BLaER1 treated with 17β-estradiol and CSF1 and Interleukin-3, amounts not matched to agents 10 nM and 100 nM (cell line): ENCODE measurements around the gene POU3F1.

ENCODE experiments used
- H3K27ac ChIP-seq, 11 experiments: shearing (Covaris generic); formaldehyde crosslinking; 2 replicates each; pipeline ENCODE4 v1.8.1; 2022
- H3K27me3 ChIP-seq, 11 experiments: shearing (Covaris generic); formaldehyde crosslinking; 2 replicates each; pipeline ENCODE4 v1.8.1; 2022
- H3K36me3 ChIP-seq, 11 experiments: shearing (Covaris generic); formaldehyde crosslinking; 2 replicates each; pipeline ENCODE4 v1.8.1; 2022
- H3K4me1 ChIP-seq, 10 experiments: shearing (Covaris generic); formaldehyde crosslinking; 2 replicates each; pipeline ENCODE4 v1.8.1; 2022
- H3K4me2 ChIP-seq, 11 experiments: shearing (Covaris generic); formaldehyde crosslinking; 2 replicates each; pipeline ENCODE4 v1.8.1; 2022
- H3K4me3 ChIP-seq, 10 experiments: shearing (Covaris generic); formaldehyde crosslinking; 2 replicates each; pipeline ENCODE4 v1.8.1; 2022
- H3K9ac ChIP-seq, 11 experiments: shearing (Covaris generic); formaldehyde crosslinking; 2 replicates each; pipeline ENCODE4 v1.8.1; 2022
- H3K9me3 ChIP-seq, 11 experiments: shearing (Covaris generic); formaldehyde crosslinking; replicated peaks in 1 of 11; 2 replicates each; pipeline ENCODE4 v1.8.1; 2022
- H4K20me1 ChIP-seq, 11 experiments: shearing (Covaris generic); formaldehyde crosslinking; 2 replicates each; pipeline ENCODE4 v1.8.1; 2022
- Cebpa-rat ChIP-seq, 11 experiments: shearing (Covaris generic); IDR thresholded peaks; 2 replicates each; pipeline ENCODE4 v1.8.1; 2022

The POU3F1 gene

DNA sequence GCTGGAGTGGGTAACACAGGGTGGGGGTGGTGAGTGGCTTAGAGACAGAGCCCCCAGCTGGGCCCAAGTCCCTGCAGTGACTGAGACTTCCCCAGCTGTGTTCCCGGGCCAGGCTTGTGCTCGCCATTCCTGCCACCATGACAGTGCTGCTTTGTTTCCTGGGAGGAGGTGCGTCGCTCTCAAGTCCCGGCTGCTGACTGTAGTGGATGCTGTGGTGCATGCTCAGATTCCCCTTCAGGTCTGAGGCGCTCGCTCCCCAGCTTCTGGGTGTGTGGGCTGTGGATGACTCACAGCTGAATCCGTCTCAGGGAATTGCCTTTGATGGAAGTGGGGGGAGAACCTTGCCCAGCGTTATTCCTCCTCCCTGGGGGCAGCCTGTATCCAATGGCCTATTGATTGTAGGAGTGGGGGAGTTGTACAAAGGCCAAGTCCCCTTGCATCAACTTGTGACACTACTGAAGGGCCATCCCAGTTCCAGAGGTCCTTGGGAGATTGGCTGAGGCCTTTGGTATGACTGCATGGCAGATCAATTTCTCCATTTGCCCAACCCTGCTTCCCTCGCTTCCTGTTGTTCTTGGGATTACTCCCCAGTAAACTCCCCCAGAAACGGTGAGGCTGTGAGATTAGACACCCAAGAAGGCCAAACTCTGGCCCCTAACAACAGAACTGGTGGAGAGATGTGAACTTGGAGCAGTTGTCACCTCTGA lies 17.8 kb upstream of the POU3F1 start:
- H3K4me3 ChIP-seq = no peak overlapping the region
- no peak for TF ChIP-seq Cebpa-rat (IDR thresholded peaks at IDR 0.05)
- no peak overlapping the region for H3K27ac ChIP-seq
- no peaks in the 10 kb centered on the region for H4K20me1 ChIP-seq
- H3K36me3 ChIP-seq = no peaks in the 10 kb centered on the region
- H3K9ac ChIP-seq = no peak overlapping the region
- H3K4me1 ChIP-seq = peaks cover 27 to 39% (median 31%) of the 10 kb centered on the region in 10 experiments
- no peaks in the 10 kb centered on the region for H3K27me3 ChIP-seq
- peak overlapping the region in 3 of 11 experiments; percentile 7 to 59 (median 8); a peak in 2 of 22 replicates for H3K4me2 ChIP-seq
- H3K9me3 ChIP-seq = no peaks in the 10 kb centered on the region

DNA sequence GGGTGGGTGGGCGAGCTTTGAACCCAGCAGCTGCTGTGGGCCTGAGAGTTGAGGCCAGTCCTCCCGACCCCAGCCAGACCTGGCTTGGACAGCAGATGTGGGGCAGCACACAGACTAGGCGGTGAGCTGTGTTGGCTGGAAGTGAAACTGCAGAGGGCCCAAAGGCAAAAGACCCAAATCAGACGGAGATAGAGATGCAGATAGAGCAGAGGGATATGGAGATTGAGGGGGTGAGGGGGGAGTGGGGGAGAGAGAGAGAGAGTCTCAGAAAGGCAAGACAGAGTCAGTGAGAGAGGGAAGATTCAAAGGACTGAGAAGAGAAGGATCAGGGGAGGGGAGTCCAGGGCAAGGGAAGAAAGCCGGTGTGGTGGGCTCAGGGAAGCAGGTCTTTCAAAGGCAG lies 17.0 kb upstream of the POU3F1 start:
- peaks cover 24 to 37% (median 28%) of the 10 kb centered on the region in 10 experiments for H3K4me1 ChIP-seq
- H3K4me3 ChIP-seq = no peak overlapping the region
- no peak for TF ChIP-seq Cebpa-rat (IDR thresholded peaks at IDR 0.05)
- H3K27me3 ChIP-seq = no peaks in the 10 kb centered on the region
- H3K36me3 ChIP-seq = no peaks in the 10 kb centered on the region
- no peak overlapping the region for H3K9ac ChIP-seq
- H3K27ac ChIP-seq = no peak overlapping the region
- H3K4me2 ChIP-seq = peak overlapping the region in 3 of 11 experiments; percentile 7 to 59 (median 8); a peak in 2 of 22 replicates
- no peaks in the 10 kb centered on the region for H4K20me1 ChIP-seq
- H3K9me3 ChIP-seq = no peaks in the 10 kb centered on the region

DNA sequence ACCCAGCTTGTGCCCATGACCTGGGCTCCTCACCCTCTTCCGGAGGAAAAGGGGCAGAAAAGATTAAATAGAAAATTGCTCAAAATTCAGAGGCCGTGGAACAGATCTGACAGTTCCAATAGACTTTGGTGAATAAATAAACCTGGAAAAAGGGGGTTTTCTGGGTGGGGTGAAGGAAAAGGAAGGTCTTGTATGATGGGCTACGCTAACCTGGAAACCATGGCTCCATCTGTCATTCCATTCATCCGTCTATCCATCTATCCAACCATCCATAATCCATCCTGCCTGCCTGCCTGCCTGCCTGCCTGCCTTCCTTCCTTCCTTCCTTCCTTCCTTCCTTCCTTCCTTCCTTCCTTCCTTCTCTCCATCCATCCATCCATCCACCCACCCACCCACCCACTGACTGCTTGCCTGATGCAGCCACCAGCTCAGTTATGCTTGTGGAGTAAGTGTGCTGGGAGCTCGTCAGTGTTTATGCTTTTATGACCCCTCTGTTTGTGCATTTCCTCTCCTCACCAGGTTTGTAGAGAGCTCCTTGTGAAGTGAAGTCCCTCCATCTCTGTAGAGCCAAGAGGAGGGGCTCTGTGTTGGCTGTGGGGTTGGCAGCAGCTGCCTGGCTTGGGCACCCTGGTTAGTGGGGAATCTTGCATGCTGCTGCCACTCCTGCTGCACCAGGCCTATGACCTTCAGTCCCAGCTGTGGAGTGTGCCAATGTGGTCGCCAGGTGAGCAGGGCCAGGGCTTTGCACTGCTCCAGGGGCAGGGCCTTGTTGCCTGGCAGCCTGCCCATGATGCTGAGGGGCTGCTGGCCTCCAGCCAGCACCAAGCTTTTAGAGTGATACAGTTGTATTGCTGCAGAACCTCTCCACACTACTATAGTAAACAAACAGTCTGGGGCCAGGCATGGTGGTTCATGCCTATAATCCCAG lies 16.0 kb upstream of the POU3F1 start:
- Histone ChIP-seq H3K4me1 (peaks cover 15 to 28% (median 18%) of the 10 kb centered on the region in 10 experiments), H3K36me3 (no peaks in the 10 kb centered on the region), H4K20me1 (no peaks in the 10 kb centered on the region), H3K4me2 (peak overlapping the region; percentile 28 to 68 (median 56); a peak in 20 of 22 replicates), H3K9me3 (no peaks in the 10 kb centered on the region), H3K27ac (0 out of 22 replicates have a peak overlapping the region, but pooled peaks of 1 of the 11 experiments have one; percentile 8), H3K27me3 (no peaks in the 10 kb centered on the region), H3K4me3 (no peak overlapping the region), H3K9ac (peak overlapping the region in 1 of 11 experiments; percentile 8; a peak in 2 of 22 replicates)
- TF ChIP-seq Cebpa-rat (IDR thresholded peaks at IDR 0.05) = no peak

DNA sequence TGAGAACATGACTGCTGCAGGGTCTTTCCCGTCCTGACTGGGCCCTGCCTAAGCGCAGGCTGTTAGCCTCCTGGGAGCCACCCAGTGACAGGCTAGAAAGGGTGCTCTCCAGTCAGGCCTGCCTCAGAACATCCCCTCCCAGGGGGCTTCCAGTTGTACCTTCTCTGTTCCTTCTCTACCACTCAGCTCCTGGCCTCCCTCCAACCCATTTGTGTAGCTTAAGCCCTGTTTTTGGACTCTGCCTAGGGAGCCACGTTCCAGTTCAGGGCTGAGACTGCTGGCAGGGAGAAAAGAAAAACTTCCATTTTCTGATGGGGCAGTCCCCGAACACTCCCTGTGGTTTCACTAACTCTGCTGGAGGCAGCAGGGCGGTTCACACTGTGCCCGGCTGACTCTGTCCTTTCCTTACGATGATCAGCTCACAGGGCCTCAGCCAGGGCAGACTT lies 15.3 kb upstream of the POU3F1 start:
- no peak overlapping the region for H3K4me3 ChIP-seq
- peaks cover 14 to 28% (median 15%) of the 10 kb centered on the region in 10 experiments for H3K4me1 ChIP-seq
- peak overlapping the region in 1 of 11 experiments; percentile 8; a peak in 3 of 22 replicates for H3K9ac ChIP-seq
- H4K20me1 ChIP-seq = no peaks in the 10 kb centered on the region
- no peak for TF ChIP-seq Cebpa-rat (IDR thresholded peaks at IDR 0.05)
- peak overlapping the region in 1 of 11 experiments; percentile 8; a peak in 1 of 22 replicates for H3K27ac ChIP-seq
- H3K4me2 ChIP-seq = peak overlapping the region; percentile 22 to 68 (median 56); a peak in 20 of 22 replicates
- H3K27me3 ChIP-seq = no peaks in the 10 kb centered on the region
- no peaks in the 10 kb centered on the region for H3K9me3 ChIP-seq
- H3K36me3 ChIP-seq = no peaks in the 10 kb centered on the region

DNA sequence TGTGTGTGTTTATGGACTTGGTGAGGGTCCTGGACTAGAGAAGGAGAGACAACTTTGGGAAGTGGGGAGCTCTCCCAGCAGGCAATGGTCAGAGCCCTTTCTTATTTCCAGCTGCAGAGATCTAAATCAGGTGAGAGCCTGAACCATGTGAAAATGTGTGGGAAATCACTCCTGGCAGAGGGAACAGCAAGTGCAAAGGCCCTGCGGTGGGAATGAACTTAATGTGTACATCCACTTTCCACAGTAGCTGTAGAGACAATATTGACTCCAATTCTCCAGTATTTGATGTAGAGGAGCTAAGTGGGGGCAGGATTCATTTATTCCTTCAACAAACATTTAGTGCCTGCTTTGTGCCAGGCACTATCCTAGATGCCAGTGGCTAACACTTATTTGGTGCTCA lies 14.7 kb upstream of the POU3F1 start:
- peaks cover 14 to 28% (median 15%) of the 10 kb centered on the region in 10 experiments for H3K4me1 ChIP-seq
- TF ChIP-seq Cebpa-rat (IDR thresholded peaks at IDR 0.05) = no peak
- no peak overlapping the region for H3K27ac ChIP-seq
- no peaks in the 10 kb centered on the region for H3K36me3 ChIP-seq
- no peak overlapping the region for H3K4me3 ChIP-seq
- H3K9ac ChIP-seq = no peak overlapping the region
- peak overlapping the region in 3 of 11 experiments; percentile 48 to 68 (median 62); a peak in 4 of 22 replicates for H3K4me2 ChIP-seq
- no peaks in the 10 kb centered on the region for H3K27me3 ChIP-seq
- H4K20me1 ChIP-seq = no peaks in the 10 kb centered on the region
- H3K9me3 ChIP-seq = no peaks in the 10 kb centered on the region

DNA sequence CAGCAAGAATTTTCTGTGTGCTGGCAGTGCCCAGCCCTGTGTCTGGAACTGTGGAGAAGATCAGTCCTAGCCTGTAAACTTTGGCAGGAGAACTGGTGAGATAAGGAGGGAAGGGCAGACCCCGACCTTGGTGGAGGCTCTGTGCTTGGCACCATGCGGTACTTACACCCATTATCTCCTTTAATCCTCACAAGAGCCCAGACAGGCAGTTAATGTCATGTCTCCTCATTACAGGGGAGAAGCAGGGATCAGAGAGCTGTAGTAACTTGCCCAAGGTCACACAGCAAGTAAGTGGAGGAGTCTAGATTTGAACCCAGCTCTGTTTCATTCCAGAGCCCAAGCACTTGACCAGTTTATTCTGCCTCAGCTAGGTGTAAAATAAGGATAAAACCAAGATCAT lies 13.9 kb upstream of the POU3F1 start:
- Histone ChIP-seq H3K4me2 (no peak overlapping the region), H3K9me3 (no peaks in the 10 kb centered on the region), H3K36me3 (no peaks in the 10 kb centered on the region), H3K27ac (no peak overlapping the region), H3K4me1 (peaks cover 14 to 28% (median 15%) of the 10 kb centered on the region in 10 experiments), H3K27me3 (no peaks in the 10 kb centered on the region), H4K20me1 (no peaks in the 10 kb centered on the region), H3K4me3 (no peak overlapping the region), H3K9ac (no peak overlapping the region)
- TF ChIP-seq Cebpa-rat (IDR thresholded peaks at IDR 0.05) = no peak

DNA sequence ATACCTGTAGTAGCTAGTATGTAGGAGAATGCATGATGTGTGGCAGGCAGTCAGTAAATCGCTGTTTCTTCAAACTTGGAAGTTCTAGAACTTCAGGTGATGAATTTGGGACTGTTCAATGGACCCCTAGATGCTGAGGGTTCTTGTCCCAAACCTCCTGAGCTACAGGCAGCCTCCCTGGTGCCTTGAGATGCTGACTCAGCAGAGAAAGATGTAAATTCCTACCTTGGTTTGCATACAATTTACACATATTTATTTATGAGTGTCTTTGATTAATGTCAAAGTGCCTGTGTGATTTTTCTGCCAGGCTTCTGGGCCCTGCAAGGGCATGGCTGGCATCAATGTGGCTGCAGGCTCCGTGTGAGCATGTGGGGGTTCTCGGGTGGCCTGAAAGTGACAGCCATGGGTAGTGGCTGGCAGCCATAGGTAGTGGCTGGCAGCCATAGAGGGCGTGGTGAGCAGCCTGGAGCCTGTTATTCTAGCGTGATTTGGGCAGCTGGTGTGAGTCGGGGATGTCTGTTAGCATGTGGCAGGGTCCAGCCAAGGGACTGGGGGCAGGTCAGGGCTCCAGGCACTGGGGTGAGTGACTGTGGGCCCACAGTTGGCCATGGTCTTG lies 13.2 kb upstream of the POU3F1 start:
- Histone ChIP-seq H3K9me3 (no peaks in the 10 kb centered on the region), H4K20me1 (no peaks in the 10 kb centered on the region), H3K4me1 (peaks cover 14 to 28% (median 15%) of the 10 kb centered on the region in 10 experiments), H3K4me3 (no peak overlapping the region), H3K27ac (no peak overlapping the region), H3K27me3 (no peaks in the 10 kb centered on the region), H3K9ac (no peak overlapping the region), H3K4me2 (no peak overlapping the region; a peak in 1 of 22 replicates), H3K36me3 (no peaks in the 10 kb centered on the region)
- no peak for TF ChIP-seq Cebpa-rat (IDR thresholded peaks at IDR 0.05)

DNA sequence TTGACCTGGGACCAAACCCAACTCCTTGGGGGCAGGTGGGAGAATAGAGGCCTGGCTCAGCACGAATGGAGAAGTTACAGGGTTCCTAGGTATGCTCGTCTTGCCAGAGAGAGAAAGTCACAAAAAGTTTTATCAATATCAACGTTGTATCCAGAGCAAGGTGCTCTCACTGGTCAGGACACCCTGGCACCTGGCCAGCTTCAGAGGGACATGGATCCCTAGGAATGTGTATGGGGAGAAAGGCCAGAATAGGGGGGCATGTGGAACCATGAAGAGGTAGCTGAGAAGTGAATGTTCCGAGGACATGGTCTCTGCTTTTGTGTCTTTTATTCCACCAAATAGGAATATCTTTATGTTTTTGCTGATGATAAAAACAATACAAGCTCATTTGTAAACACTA lies 9.4 kb upstream of the POU3F1 start:
- no peaks in the 10 kb centered on the region for H3K36me3 ChIP-seq
- no peaks in the 10 kb centered on the region for H3K9me3 ChIP-seq
- H3K9ac ChIP-seq = no peak overlapping the region
- H3K4me2 ChIP-seq = no peak overlapping the region
- peaks cover 10 to 26% (median 20%) of the 10 kb centered on the region in 10 experiments for H3K4me1 ChIP-seq
- H4K20me1 ChIP-seq = no peaks in the 10 kb centered on the region; a peak in 1 of 22 replicates
- H3K27ac ChIP-seq = no peak overlapping the region
- H3K4me3 ChIP-seq = no peak overlapping the region
- no peak for TF ChIP-seq Cebpa-rat (IDR thresholded peaks at IDR 0.05)
- no peaks in the 10 kb centered on the region for H3K27me3 ChIP-seq

DNA sequence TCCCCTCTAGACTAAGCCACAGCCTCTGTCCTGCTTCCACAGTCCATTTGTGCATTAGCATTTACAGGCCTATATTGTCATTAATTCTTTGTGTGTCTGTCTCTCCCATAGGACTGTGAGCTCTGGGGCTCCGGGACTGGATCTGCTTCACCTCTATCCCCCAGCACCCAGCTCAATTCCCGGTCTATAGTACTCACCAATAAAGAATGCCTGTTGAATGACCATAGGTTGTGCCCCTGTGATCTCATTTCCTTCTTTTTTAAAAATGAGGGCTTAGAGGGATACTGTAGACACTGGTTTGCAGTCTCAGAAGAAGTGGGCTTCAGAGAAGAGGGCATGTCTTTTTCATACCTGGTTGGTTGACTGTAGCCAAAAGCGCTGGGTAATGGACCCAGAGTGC lies 8.8 kb upstream of the POU3F1 start:
- Histone ChIP-seq H3K4me1 (peaks cover 10 to 30% (median 20%) of the 10 kb centered on the region in 10 experiments), H3K9me3 (no peaks in the 10 kb centered on the region), H3K4me2 (no peak overlapping the region), H3K27me3 (no peaks in the 10 kb centered on the region), H4K20me1 (no peaks in the 10 kb centered on the region; a peak in 1 of 22 replicates), H3K36me3 (no peaks in the 10 kb centered on the region), H3K9ac (no peak overlapping the region; a peak in 1 of 22 replicates), H3K4me3 (no peak overlapping the region), H3K27ac (no peak overlapping the region)
- no peak for TF ChIP-seq Cebpa-rat (IDR thresholded peaks at IDR 0.05)
